Mesodermal cell (in vitro differentiated cells): ENCODE measurements around the gene OR4F6.
"Not testable (repeated sequence)": the region's sequence is repeated elsewhere in the genome, so short reads cannot be mapped to it uniquely, and the experiment has no call there.

Experiments
- H3K27ac ChIP-seq: 2 replicates; pipeline ENCODE4 v1.7.0; 2013; ENCODE audit warnings: mild to moderate bottlenecking, low read depth, low read length, moderate library complexity; ENCODE audit not compliant: severe bottlenecking
- H3K36me3 ChIP-seq: 2 replicates; pipeline ENCODE4 v1.7.1; 2013; ENCODE audit warnings: mild to moderate bottlenecking, low read length, moderate library complexity; ENCODE audit not compliant: control insufficient read depth, insufficient read depth
- H3K4me1 ChIP-seq: one replicate; pipeline ENCODE4 v1.7.1; 2013; ENCODE audit warnings: mild to moderate bottlenecking, low read length; ENCODE audit not compliant: insufficient read depth, control insufficient read depth, poor library complexity, severe bottlenecking
- H3K4me3 ChIP-seq: 2 replicates; pipeline ENCODE4 v1.7.0; 2013; ENCODE audit warnings: low read length, control low read depth, mild to moderate bottlenecking; ENCODE audit not compliant: insufficient read depth, poor library complexity, severe bottlenecking; ENCODE audit errors: extremely low read depth
- H3K9me3 ChIP-seq: 2 replicates; pipeline ENCODE4 v1.7.1; 2013; ENCODE audit warnings: mild to moderate bottlenecking, low read length, moderate library complexity; ENCODE audit not compliant: control insufficient read depth
- WGBS, 2 experiments: methylation state at CpG; one replicate each; pipeline ENCODE4 v1.1.5; 2013; ENCODE audit warnings: missing lambda C conversion rate in 2 of 2; ENCODE audit not compliant: insufficient coverage in 2 of 2; 5-methylcytosine and 5-hydroxymethylcytosine counted together

OR4F6 gene

DNA sequence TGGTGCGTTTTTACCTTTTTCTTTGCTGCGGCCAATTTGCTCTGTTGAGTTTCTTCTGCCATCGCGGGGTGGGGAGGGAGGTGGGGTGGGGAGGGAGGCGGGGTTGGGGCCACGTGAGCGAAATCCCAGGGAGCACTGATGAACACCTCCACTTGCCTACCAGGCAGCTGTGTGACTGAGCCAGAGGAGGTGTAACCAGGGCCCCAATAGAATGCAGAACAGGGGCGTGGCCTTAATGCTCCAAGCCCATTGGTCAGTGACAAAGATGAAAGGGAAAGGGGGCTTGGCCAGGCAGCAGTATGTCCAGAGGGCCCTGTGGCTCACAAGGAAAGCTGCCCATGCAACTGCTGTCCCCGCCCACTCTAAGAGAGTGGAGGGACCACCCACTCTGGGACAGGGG, 21.4 kb upstream of the OR4F6 start:
- Histone ChIP-seq H3K4me3 (no peak overlapping the region), H3K4me1 (no peaks in the 10 kb centered on the region), H3K27ac (no peak overlapping the region), H3K9me3 (no peaks in the 10 kb centered on the region), H3K36me3 (no peaks in the 10 kb centered on the region)
- 80 to 90% methylated on average over 1 of the region's 9 CpGs for WGBS, 2 experiments

DNA sequence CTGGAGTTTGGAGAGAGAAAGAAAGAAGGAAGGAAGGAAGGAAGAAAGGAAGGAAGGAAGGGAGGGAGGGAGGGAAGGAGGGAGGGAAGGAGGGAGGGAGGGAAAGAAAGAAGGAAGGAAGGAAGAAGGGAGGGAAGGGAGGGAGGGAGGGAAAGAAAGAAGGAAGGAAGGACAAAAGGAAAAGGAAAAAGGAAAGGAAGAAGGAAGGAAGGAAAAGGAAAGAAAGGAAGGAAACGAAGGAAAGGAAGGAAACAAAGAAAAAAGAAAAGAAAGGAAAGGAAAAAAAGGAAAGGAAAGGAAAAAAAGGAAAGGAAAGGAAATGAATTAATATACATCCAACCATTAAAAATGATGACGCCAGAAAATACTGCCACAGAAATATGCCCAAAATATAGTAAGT, 18.7 kb upstream of the OR4F6 start:
- no peaks in the 10 kb centered on the region for H3K36me3 ChIP-seq
- H3K9me3 ChIP-seq, result no peaks in the 10 kb centered on the region
- no peak overlapping the region for H3K27ac ChIP-seq
- no peaks in the 10 kb centered on the region for H3K4me1 ChIP-seq
- no peak overlapping the region for H3K4me3 ChIP-seq
- WGBS, 2 experiments, result 38 to 67% methylated on average over 1 of the region's 2 CpGs

DNA sequence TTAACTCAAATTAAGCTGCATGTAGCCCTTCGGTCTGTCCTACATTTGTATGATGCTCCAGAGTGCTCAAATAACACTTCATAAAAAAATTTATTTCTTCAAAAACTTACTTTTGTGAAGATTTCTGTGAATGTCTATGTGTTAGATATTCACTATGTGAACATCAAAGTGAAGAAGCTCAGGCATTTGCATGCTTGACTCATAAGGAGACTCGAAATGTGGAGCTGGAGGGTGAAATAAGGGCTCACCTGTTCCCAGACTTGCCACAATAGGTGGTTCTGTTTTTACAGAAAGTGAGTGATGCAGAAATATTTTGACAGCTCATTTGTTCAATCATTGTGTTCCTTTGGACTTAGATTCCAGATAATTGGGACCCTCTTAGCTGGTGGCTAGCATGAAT, 16.9 kb upstream of the OR4F6 start:
- 86 to 100% methylated on average over 1 to 2 of the region's 2 CpGs for WGBS, 2 experiments
- not testable (repeated sequence) for H3K27ac ChIP-seq, H3K36me3 ChIP-seq, H3K4me1 ChIP-seq, H3K9me3 ChIP-seq, H3K4me3 ChIP-seq

DNA sequence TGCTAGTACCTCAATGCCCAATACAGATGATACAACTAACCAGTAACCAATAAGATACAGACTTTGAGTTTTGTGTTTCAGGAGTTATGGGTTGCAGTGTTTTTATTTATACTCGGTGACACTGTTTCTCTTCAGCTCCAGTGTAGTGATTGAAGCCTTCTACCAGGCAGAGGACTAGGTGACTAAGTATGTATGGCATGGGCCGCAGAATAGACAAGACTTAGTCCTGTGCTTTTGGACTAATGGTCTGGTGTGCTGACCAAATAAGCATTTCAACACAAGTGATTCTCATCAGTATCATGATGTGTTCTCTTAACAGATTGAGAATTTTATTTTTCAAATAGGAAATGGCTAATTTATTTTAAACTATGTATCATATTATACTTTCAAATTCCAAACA, 15.3 kb upstream of the OR4F6 start:
- not testable (repeated sequence) for H3K36me3 ChIP-seq, H3K9me3 ChIP-seq, H3K27ac ChIP-seq, H3K4me3 ChIP-seq, H3K4me1 ChIP-seq
- WGBS, 2 experiments, result no CpG with 5 or more reads among the region's 2 CpGs

DNA sequence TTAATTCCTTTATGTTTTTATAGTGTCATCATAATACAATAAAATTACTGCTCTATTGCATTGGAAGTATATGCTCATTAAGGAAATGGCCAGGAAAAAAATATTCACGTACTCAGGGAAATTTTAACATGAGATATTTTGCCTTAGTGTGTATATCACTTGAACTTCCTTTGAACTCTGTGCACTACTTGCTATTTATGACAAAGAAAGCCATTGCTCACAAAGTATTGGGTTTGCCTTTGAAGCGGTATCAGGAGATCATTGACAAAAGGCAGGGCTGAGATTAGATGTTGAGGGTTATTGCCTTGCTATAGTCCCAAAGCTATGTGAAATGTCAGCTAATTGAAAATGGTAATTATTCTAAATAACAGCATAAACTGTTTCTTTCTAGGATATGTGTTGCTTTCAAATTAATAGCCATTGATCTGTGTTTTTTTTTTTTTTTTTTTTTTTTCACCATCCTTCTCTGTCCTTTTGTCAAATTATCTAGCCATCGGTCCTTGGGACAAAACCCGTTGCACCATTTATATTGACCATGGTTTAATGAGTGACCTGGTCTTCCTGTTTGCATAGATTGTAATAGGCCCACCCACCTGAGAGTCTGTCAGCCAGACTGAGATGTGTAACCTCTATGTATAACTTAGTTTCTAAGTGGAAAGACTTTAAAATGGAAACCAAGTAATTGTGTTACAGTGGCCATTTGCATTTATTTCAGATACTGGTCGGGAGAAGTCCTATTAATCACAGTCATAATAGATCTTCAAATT, 14.6 kb upstream of the OR4F6 start:
- not testable (repeated sequence) for H3K9me3 ChIP-seq, H3K4me1 ChIP-seq, H3K27ac ChIP-seq, H3K36me3 ChIP-seq, H3K4me3 ChIP-seq
- WGBS, 2 experiments, result no CpG with 5 or more reads among the region's 5 CpGs

DNA sequence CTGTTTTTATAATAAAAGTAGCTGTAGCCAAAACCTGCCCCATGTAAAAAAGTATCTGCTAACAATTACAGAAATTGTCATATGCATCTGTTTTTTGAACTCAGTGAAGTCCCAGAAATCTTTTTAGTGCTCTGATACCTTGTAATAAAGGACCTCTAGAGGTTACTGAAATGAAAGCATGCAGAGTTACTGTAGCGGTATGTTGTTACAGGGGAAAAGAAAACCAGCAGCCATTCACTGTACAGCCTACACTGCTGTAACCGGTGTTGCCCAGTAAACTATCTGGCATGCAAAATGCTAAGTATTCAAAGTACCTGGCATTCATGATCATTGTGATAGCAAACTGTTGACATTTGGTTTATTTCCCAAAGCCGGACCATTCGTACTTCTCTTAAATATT, 12.6 kb upstream of the OR4F6 start:
- not testable (repeated sequence) for H3K27ac ChIP-seq, H3K36me3 ChIP-seq, H3K9me3 ChIP-seq, H3K4me3 ChIP-seq
- H3K4me1 ChIP-seq, result peaks cover 12% of the 10 kb centered on the region
- WGBS, 2 experiments, result no CpG with 5 or more reads among the region's 4 CpGs

DNA sequence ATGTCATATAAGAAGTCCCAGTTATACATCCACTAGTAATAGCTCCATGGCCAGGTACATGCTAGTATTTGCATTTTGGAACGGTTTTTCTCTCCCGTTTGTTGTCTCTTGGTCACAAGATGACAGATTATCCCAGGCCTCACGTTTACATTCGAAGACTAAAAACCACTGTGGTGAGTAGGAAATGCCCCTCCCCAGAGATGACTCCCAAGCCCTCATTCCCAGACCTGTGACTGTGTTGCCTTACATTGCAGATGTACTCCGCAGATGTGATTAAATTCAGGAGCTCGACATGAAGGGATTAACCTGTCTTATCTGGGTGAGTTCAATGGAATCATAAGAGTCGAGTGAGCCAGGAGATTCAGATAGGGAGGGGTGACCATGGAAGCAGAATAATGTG, 9.3 kb upstream of the OR4F6 start:
- H3K27ac ChIP-seq, H3K9me3 ChIP-seq, H3K4me3 ChIP-seq, H3K36me3 ChIP-seq: not testable (repeated sequence)
- 81 to 85% methylated on average over 5 to 7 of the region's 7 CpGs for WGBS, 2 experiments
- H3K4me1 ChIP-seq, result peaks cover 12% of the 10 kb centered on the region

DNA sequence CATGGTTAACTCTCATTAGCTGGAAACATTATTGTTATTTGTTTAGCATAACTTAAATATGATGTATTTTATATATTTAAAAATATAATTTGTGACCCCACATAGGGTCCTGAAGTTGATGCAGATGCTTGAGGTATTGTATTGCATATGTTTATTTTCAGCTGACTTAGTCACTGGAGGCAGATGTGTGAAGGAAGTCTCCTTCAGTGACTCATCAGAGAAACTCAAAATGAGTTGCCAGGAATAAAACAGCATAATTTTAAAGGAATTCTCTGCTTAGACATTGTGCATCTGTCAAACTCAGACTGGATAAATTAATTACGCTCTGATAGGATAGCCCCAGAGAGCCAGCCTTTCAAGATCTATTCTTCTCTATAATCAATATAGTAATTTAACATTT, 7.9 kb upstream of the OR4F6 start:
- H3K27ac ChIP-seq, result no peak overlapping the region
- H3K36me3 ChIP-seq, result no peaks in the 10 kb centered on the region
- H3K9me3 ChIP-seq, result no peaks in the 10 kb centered on the region
- H3K4me1 ChIP-seq, result peaks cover 12% of the 10 kb centered on the region
- 100% methylated on average over 1 of the region's 1 CpG; no CpG with 5 or more reads in 1 of the 2 experiments for WGBS, 2 experiments
- no peak overlapping the region for H3K4me3 ChIP-seq

DNA sequence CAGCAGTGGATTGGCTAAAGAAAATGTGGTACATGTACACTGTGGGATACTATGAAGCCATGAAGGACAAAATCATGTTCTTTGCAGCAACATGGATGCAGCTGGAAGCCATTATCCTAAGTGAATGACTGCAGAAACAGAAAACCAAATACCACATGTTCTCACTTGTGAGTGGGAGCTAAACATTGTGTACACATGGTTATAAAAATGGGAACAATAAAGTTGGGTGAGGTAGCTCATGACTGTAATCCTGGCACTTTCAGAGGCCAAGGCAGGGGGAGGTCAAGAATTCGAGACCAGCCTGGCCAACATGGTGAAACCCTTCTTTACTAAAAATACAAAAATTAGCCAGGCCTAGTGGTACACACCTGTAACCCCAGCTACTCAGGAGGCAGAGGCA, 3.6 kb upstream of the OR4F6 start:
- Histone ChIP-seq H3K27ac (no peak overlapping the region), H3K36me3 (no peaks in the 10 kb centered on the region), H3K9me3 (no peaks in the 10 kb centered on the region), H3K4me1 (peaks cover 9% of the 10 kb centered on the region), H3K4me3 (no peak overlapping the region)
- 100% methylated on average over 1 of the region's 1 CpG; no CpG with 5 or more reads in 1 of the 2 experiments for WGBS, 2 experiments

DNA sequence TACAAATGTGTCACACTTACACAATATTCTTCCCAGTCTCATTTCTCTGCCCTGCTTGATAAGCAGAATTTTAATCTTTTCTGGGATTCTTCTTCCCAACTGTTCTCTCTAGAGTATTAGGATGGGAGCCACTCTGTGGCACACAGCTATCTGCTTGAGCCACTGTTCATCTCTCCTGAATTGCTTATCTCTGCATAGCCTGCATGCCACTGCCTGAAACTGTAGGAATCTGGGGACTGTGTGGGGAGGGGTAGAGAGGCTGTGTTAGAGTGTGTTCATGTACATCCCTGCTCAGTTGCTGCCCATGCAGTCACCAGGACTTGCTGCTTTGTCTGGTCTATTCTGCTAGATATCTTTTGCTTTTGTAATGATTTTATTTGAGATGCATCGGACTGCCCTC, 2.3 kb upstream of the OR4F6 start:
- H3K27ac ChIP-seq, result no peak overlapping the region
- no peak overlapping the region for H3K4me3 ChIP-seq
- no peaks in the 10 kb centered on the region for H3K4me1 ChIP-seq
- no CpG with 5 or more reads among the region's 1 CpG for WGBS, 2 experiments
- no peaks in the 10 kb centered on the region for H3K36me3 ChIP-seq
- no peaks in the 10 kb centered on the region for H3K9me3 ChIP-seq

DNA sequence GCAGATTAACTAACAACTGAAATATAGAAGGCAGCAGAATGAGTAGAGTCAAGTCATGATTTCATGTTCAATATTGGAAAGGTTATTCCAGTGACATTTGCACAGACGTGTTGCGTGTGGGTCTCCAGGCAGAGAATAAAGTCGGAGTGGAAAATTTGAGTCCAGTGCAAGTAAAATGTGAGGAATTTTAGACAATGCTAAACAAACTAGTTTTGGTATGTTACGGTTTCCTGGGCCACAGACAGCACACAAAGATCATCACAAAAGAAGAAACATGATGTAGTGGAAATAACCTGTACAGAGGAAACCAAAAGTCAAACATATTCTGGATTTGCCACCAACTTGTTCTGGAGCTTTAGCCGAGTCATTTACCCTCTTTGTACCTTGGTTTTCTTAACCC, 367 bp downstream of the OR4F6 start:
- Histone ChIP-seq H3K9me3 (no peaks in the 10 kb centered on the region), H3K4me3 (no peak overlapping the region), H3K27ac (no peak overlapping the region), H3K4me1 (no peaks in the 10 kb centered on the region), H3K36me3 (no peaks in the 10 kb centered on the region)
- WGBS, 2 experiments, result 88 to 100% methylated on average over 3 of the region's 5 CpGs
